ENCODE results near the gene S100A2.
A peak's percentile ranks its signal among the peaks of the same experiment; 100 is the strongest.

The S100A2 gene

DNA sequence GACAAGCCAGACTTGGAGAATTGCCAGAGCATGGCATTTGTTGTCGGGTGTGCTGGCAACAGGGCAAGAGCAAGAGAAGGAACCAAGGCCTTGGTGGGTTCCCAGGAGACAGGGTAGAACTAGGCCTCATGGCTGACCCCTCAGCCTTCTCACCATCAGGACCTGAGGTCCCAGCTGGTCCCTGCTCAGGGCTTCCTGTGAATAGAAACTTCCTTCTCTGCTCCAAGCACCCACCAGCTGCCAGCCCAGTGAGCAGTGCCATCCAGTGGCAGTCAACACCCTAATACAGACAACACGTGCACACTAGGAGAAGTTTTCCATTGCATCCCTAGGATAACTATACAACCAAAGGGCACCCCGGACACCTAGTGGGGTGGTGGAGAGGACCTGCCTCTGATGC is 52.6 kb downstream of the S100A2 start:
- TF ChIP-seq, protein P1, sequence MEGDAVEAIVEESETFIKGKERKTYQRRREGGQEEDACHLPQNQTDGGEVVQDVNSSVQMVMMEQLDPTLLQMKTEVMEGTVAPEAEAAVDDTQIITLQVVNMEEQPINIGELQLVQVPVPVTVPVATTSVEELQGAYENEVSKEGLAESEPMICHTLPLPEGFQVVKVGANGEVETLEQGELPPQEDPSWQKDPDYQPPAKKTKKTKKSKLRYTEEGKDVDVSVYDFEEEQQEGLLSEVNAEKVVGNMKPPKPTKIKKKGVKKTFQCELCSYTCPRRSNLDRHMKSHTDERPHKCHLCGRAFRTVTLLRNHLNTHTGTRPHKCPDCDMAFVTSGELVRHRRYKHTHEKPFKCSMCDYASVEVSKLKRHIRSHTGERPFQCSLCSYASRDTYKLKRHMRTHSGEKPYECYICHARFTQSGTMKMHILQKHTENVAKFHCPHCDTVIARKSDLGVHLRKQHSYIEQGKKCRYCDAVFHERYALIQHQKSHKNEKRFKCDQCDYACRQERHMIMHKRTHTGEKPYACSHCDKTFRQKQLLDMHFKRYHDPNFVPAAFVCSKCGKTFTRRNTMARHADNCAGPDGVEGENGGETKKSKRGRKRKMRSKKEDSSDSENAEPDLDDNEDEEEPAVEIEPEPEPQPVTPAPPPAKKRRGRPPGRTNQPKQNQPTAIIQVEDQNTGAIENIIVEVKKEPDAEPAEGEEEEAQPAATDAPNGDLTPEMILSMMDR (IDR thresholded peaks at IDR 0.05), result peak; percentile 26; the same call in 1 of the 2 replicates
- TF ChIP-seq ZFX (IDR thresholded peaks at IDR 0.05; ENCODE audit: borderline replicate concordance), result no peak
- H3K27ac ChIP-seq, result no peak overlapping the region
